Cardiac fibroblast (primary cell): ENCODE results near the gene TSHZ3.

ENCODE experiments used
- DNase-seq, 2 donors: peaks; one replicate each; pipeline versions ENCODE4 v3.0.0 to v3.0.0-alpha.2; 2010; ENCODE audit warnings: low read depth in 2 of 2
- H3K4me3 ChIP-seq, 2 donors: replicated peaks in 1 of 2; 1 replicate in 1 of 2; 2 replicates in 1 of 2; pipeline ENCODE4 v1.5.1; 2011; ENCODE audit warnings: low read depth in 2 of 2, low read length in 2 of 2, mild to moderate bottlenecking in 2 of 2, moderate library complexity in 1 of 2
- TF ChIP-seq, protein P1 (sequence below): IDR thresholded peaks from one replicate; pipeline ENCODE4 v1.5.1; 2011; ENCODE audit warnings: low read depth, mild to moderate bottlenecking, low read length, inconsistent platforms

TSHZ3 gene

DNA sequence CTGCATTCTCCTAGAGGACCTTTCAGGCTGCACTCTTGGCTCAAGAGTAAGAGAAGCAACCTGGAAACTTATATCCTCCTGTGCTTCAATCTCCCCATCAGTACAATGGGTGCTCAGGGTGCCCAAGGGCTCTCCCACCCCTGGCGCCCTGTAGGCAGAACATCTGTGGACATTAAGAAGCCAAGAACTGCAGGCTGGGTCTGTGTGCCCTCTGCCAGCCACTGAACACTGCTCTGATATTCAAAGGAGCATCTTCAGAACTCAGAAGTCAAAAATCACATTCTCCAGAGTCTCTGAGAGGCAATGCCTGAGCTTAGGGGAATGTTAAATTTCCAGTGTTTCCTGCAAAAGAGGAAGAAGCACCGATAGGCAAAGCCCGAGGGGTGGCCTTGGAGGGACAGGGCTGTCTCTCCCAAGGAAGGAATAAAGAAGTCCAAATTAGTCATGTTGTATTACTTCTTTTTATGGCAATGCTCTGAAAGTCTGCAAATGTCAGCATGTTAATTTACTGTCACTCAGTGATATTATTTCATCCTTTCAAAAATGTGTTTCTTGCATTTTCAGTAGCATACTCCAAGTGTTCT, 88.1 kb downstream of the TSHZ3 start:
- TF ChIP-seq, protein P1, sequence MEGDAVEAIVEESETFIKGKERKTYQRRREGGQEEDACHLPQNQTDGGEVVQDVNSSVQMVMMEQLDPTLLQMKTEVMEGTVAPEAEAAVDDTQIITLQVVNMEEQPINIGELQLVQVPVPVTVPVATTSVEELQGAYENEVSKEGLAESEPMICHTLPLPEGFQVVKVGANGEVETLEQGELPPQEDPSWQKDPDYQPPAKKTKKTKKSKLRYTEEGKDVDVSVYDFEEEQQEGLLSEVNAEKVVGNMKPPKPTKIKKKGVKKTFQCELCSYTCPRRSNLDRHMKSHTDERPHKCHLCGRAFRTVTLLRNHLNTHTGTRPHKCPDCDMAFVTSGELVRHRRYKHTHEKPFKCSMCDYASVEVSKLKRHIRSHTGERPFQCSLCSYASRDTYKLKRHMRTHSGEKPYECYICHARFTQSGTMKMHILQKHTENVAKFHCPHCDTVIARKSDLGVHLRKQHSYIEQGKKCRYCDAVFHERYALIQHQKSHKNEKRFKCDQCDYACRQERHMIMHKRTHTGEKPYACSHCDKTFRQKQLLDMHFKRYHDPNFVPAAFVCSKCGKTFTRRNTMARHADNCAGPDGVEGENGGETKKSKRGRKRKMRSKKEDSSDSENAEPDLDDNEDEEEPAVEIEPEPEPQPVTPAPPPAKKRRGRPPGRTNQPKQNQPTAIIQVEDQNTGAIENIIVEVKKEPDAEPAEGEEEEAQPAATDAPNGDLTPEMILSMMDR = no peak
- DNase-seq = no peak
- no peak overlapping the region for H3K4me3 ChIP-seq

DNA sequence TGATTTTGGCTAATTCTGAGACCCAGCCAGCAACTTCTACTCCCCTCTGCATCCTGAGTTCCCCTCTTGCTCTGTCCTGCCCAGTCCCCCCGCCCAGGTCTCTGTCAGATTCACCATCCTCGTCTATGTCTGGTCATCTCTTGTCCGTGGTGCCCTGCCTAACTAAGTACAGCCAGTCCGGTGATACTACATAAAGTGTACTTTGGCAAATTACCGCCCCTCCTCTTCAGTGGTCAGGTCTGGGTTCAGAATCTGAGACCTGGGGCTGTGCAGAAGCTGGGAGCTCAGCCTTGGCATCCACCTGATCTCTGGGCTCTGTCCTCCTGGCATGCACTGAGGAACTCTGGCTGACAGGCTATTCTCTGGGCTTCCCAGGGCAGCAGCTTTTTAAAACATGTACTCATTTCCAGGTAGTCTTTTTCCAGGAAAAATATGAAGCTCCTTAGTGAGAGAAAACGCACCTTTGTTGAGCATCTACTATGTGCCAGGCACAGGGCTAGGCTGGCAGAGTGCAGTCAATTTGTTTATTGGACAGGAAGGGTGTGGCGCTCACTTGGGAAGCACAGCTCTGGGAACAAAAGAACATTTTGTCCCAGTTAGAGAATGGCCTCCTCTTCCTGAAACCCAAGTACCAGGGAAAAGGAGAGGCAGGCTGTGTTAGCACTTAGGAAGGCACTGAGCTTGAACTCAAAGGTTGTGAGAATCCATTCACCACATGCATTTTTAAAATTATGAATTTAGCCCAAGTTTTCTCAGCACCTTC, 88.9 kb downstream of the TSHZ3 start:
- DNase-seq = peak in 1 of 2 donors; percentile 18
- TF ChIP-seq, protein P1 = no peak
- H3K4me3 ChIP-seq = no peak overlapping the region

DNA sequence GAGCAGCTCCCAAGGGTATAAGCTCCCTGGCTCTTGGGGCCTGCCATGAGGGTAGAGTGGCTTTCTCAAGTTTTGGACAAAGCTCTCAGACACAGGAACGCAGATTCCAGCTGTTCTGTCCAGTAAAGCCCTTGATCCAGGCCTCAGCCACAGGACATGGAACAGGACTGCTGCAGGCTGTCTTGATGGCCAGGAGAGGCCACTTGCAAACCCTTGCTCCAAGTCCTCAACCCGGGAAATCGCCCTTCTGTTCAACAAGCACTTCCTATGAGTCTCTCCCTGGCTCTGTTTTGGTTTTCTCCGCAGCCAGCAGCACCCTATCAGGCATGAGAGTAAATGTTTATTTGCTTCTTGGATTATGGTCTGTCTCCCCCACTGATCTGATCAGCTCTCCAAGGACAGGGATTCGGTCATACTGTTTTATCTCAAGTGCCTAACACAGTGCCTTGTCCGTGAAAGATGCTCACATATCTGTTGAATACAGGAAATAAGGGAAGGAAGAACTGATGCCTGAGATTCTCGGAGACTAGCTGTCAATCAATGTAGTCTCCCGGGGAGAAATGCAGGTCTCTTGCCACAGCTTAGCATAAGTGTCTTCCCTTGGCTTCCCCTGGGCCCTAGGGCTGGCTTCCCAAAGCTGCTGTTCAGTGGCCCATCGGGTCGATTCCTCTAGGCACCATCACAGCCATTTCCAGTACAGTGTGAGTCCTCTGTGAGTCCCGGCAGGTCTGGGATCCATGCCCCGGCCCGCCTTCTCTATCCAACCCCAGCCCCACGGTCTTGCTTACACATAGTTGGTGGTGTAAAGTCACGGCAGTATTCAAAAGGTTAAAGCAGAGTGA, 90.8 kb downstream of the TSHZ3 start:
- TF ChIP-seq, protein P1 = no peak
- no peak for DNase-seq
- H3K4me3 ChIP-seq = no peak overlapping the region

DNA sequence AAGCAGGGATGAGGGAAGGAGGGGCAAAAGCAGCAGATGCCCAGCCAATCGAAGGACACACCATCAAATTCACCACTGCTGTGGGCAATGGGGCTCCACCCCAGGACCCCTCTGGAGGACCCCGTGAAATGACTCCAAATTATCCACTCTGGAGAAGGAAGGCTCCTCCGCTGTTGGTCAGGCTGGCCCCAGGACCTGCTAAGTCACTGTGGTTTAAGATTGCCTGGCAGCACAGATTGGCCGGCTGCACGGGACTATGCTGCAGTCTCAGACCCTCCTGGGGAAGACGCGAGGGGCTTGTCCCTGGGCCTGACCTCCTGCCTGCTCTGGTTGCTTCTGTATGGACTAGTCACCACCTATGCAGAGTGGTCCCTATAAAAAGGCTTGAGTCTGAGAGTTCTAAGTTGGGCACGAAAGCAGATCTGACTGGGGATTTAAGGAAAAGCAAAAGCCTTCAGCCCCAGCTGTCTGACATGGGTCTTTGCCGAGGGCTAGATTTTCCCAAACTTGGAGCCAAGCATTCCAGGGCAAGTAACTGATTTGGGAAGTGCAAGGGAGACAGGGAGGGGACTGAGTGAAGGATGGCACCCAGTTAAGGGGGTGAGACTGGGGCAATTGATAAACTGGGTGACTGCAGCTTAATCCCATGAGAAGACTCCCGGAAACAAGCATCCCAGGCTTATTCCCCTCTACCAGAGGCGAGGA, 91.7 kb downstream of the TSHZ3 start:
- TF ChIP-seq, protein P1 = no peak
- no peak overlapping the region for H3K4me3 ChIP-seq
- no peak for DNase-seq

DNA sequence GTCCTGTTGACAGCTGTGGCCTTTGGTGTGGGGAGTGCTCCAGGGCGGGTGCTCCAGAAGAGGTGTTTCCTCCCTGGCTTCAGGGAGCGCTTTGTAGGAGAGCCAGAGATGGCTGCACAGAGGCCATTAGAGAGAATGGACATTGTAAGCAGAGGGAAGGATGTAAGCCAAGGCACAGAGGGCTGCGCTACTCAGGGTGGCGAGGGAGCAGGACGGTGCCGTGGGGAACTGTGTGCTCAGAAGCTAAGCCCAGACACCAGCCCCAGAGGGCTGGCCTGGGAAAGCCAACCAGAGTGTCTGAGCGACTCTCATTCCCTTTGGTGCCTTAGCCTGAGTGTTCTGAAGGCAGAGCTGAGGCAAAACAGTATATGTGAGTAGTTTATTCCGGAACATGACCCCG, 92.2 kb downstream of the TSHZ3 start:
- no peak for DNase-seq
- H3K4me3 ChIP-seq = no peak overlapping the region
- TF ChIP-seq, protein P1 = no peak

DNA sequence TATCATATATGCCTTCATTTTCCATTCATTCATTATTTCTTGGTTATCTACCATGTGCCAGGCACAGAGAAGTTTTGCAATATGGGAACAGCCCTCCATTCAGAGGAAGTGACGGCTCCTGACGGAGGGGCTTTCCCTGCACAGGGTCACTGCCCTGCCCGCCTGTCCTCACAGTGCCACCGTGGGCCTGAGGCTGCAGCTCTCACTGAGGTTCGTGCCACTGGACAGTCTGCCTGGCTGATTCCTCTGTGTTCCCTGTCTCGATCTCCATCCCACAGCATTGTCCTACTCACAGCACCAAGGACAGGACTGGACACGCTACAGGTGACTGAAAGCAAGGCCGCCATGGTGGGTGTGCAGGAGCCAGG, 92.7 kb downstream of the TSHZ3 start:
- no peak overlapping the region for H3K4me3 ChIP-seq
- DNase-seq = no peak
- TF ChIP-seq, protein P1 = no peak
